GM12878 (cell line): ENCODE data around the gene FRMD5.

ENCODE experiments used
- CHD2 ChIP-seq: IDR thresholded peaks from 2 replicates; pipeline ENCODE4 v1.6.1; 2011; ENCODE audit warnings: low read depth, low read length, improper control_type of control experiment, borderline replicate concordance
- CTCF ChIP-seq, 3 experiments: IDR thresholded peaks in 2 of 3; conservative IDR thresholded peaks in 1 of 3; 2 replicates each; pipeline ENCODE4 v1.5.1; 2011; ENCODE audit warnings: low read depth in 3 of 3, low read length in 3 of 3, mild to moderate bottlenecking in 3 of 3, control low read depth in 2 of 3, moderate library complexity in 2 of 3, inconsistent platforms in 1 of 3, mixed read lengths in 1 of 3; ENCODE audit not compliant: control insufficient read depth in 2 of 3, insufficient read depth in 1 of 3; ENCODE audit errors: extremely low read depth in 1 of 3
- KAT2A ChIP-seq: conservative IDR thresholded peaks from 2 replicates; pipeline ENCODE4 v1.6.1; 2011; ENCODE audit warnings: low read depth, low read length; ENCODE audit not compliant: control insufficient read depth
- MLLT1 ChIP-seq: fragments of 450-650 bp; IDR thresholded peaks from 2 replicates; pipeline ENCODE4 v1.6.1; 2016; ENCODE audit warnings: mild to moderate bottlenecking
- MXI1 ChIP-seq: fragments of 150-350 bp; IDR thresholded peaks from 2 replicates; pipeline ENCODE4 v1.6.1; 2011; ENCODE audit warnings: low read depth, mild to moderate bottlenecking, inconsistent platforms, low read length, improper control_type of control experiment
- MYC ChIP-seq: IDR thresholded peaks from 2 replicates; pipeline ENCODE4 v1.6.1; 2011; ENCODE audit warnings: mild to moderate bottlenecking, low read length, moderate library complexity, inconsistent platforms; ENCODE audit not compliant: insufficient read depth, insufficient replicate concordance, insufficient read length, severe bottlenecking
- POLR2A ChIP-seq: IDR thresholded peaks from 2 replicates; pipeline ENCODE4 v1.6.1; 2011; ENCODE audit warnings: low read depth, mild to moderate bottlenecking, low read length
- RAD21 ChIP-seq: IDR thresholded peaks from 2 replicates; pipeline ENCODE4 v1.6.1; 2011; ENCODE audit warnings: mild to moderate bottlenecking, low read depth, low read length, moderate library complexity; ENCODE audit not compliant: insufficient read depth
- RCOR1 ChIP-seq: conservative IDR thresholded peaks from 2 replicates; pipeline ENCODE4 v1.6.1; 2012; ENCODE audit warnings: low read depth, low read length, improper control_type of control experiment
- SREBF2 ChIP-seq: IDR thresholded peaks from 2 replicates; pipeline ENCODE4 v1.6.1; 2012; ENCODE audit warnings: mild to moderate bottlenecking, low read length
- TAF1 ChIP-seq: IDR thresholded peaks from 2 replicates; pipeline ENCODE4 v1.6.1; 2011; ENCODE audit warnings: mild to moderate bottlenecking, low read depth, low read length, borderline replicate concordance
- TCF12 ChIP-seq: IDR thresholded peaks from 2 replicates; pipeline ENCODE4 v1.6.1; 2011; ENCODE audit warnings: low read depth, mild to moderate bottlenecking, low read length
- ZNF274 ChIP-seq: IDR thresholded peaks from one replicate; pipeline ENCODE4 v1.8.0; 2011; ENCODE audit not compliant: insufficient read length, insufficient read depth

GRCh38 chr15:44145495-44145894, 49.6 kb downstream of the FRMD5 start:
- TF ChIP-seq TCF12: no peak
- TF ChIP-seq CHD2: no peak
- TF ChIP-seq MYC: no peak
- TF ChIP-seq RAD21: no peak
- no peak for TF ChIP-seq POLR2A
- TF ChIP-seq TAF1: no peak
- TF ChIP-seq MXI1: no peak
- no peak for TF ChIP-seq KAT2A
- TF ChIP-seq SREBF2: no peak
- TF ChIP-seq CTCF (IDR thresholded peaks at IDR 0.05 in 2 of 3, conservative IDR thresholded peaks at IDR 0.05 in 1 of 3; ENCODE audit: control insufficient read depth in 2 of 3, extremely low read depth in 1 of 3, insufficient read depth in 1 of 3, low read depth in 3 of 3, low read length in 3 of 3): no peak
- TF ChIP-seq RCOR1: no peak
- TF ChIP-seq ZNF274: no peak
- TF ChIP-seq MLLT1: no peak
